Gastroesophageal sphincter (tissue), 3 donors: ENCODE results near the gene TEX22.

Source experiments
- CTCF ChIP-seq, 4 experiments: fragments of 200-600 bp in 2 of 4; fragments of 450-650 bp in 2 of 4; sonication (generic) in 1 of 4; IDR thresholded peaks; one replicate each; pipeline ENCODE4 v1.5.1; 2017 to 2019; ENCODE audit warnings: antibody characterized with exemption in 4 of 4, mild to moderate bottlenecking in 2 of 4, moderate library complexity in 2 of 4
- EP300 ChIP-seq: sonication (generic); formaldehyde crosslinking; IDR thresholded peaks from one replicate; pipeline ENCODE4 v1.6.1; 2017; ENCODE audit warnings: antibody characterized with exemption, mild to moderate bottlenecking
- POLR2A ChIP-seq, 2 donors: fragments of 450-650 bp; IDR thresholded peaks; one replicate each; pipeline ENCODE4 v1.6.1; 2017; ENCODE audit warnings: antibody characterized with exemption in 2 of 2, mild to moderate bottlenecking in 2 of 2, moderate library complexity in 1 of 2

- TF ChIP-seq EP300 = no peak
- no peak for TF ChIP-seq CTCF (IDR thresholded peaks at IDR 0.05)
- no peak for TF ChIP-seq POLR2A (IDR thresholded peaks at IDR 0.05)
These were observed 29.3 kb upstream of the TEX22 start for GRCh38 chr14:105368910-105369652.
